Stomach (tissue), 9 donors: ENCODE results near the gene MGAT4A. TPM values are rescaled to one million over a fixed set of nuclear protein-coding genes. Genes with fewer than 3 reads are reported as not detected.
"Not testable (repeated sequence)": the region's sequence is repeated elsewhere in the genome, so short reads cannot be mapped to it uniquely, and the experiment has no call there.

Source experiments
- DNase-seq, 2 donors: peaks; one replicate each; pipeline versions ENCODE4 v3.0.0 to v3.0.0-alpha.2; 2013 to 2019
- H3K27ac ChIP-seq, 5 donors: fragments of 200-600 bp in 4 of 5; sonication (generic) in 4 of 5; one replicate each; pipeline ENCODE4 v1.5.1; 2013 to 2019; ENCODE audit warnings: mild to moderate bottlenecking in 1 of 5, moderate library complexity in 1 of 5
- H3K27me3 ChIP-seq, 3 donors: fragments of 200-600 bp; sonication (generic); one replicate each; pipeline ENCODE4 v1.5.1; 2017 to 2019; ENCODE audit warnings: mixed run types in 1 of 3
- H3K36me3 ChIP-seq, 4 donors: fragments of 200-600 bp; sonication (generic); 1 replicate in 3 of 4; 2 replicates in 1 of 4; pipeline ENCODE4 v1.5.1; 2016 to 2019
- H3K4me1 ChIP-seq, 4 donors: fragments of 200-600 bp; sonication (generic); one replicate each; pipeline ENCODE4 v1.5.1; 2016 to 2019
- H3K4me3 ChIP-seq, 4 donors: fragments of 200-600 bp; sonication (generic) in 3 of 4; one replicate each; pipeline ENCODE4 v1.5.1; 2016 to 2019; ENCODE audit warnings: mild to moderate bottlenecking in 1 of 4
- H3K9me3 ChIP-seq, 4 donors: fragments of 200-600 bp; sonication (generic); one replicate each; pipeline ENCODE4 v1.5.1; 2016 to 2019
- CTCF ChIP-seq, 7 experiments: fragments of 450-650 bp in 4 of 7; fragments of 200-600 bp in 3 of 7; sonication (generic) in 3 of 7; IDR thresholded peaks; one replicate each; pipeline ENCODE4 v1.5.1; 2016 to 2019; ENCODE audit warnings: antibody characterized with exemption in 7 of 7, control low read depth in 2 of 7, mild to moderate bottlenecking in 1 of 7
- EP300 ChIP-seq: sonication (generic); formaldehyde crosslinking; IDR thresholded peaks from one replicate; pipeline ENCODE4 v1.6.1; 2017; ENCODE audit warnings: antibody characterized with exemption
- POLR2A ChIP-seq, 4 donors: fragments of 450-650 bp; IDR thresholded peaks; one replicate each; pipeline ENCODE4 v1.6.1; 2016; ENCODE audit warnings: antibody characterized with exemption in 4 of 4, control low read depth in 2 of 4, mild to moderate bottlenecking in 1 of 4, moderate library complexity in 1 of 4
- POLR2AphosphoS5 ChIP-seq, 3 donors: sonication (generic); formaldehyde crosslinking; IDR thresholded peaks; one replicate each; pipeline ENCODE4 v1.6.1; 2016; ENCODE audit warnings: antibody characterized with exemption in 3 of 3
- WGBS, 5 donors: extraction: QIAGEN DNeasy Blood & Tissue Kit in 3 of 5; methylation state at CpG; one replicate each; pipeline versions ENCODE4 v1.1.5 to v1.1.7; 2013 to 2018; 5-methylcytosine and 5-hydroxymethylcytosine counted together
- intact Hi-C: fragments of 100-400 bp; cut with DNase I; formaldehyde crosslinking; loops from one replicate; pipeline ENCODE4 v1.15.1; 2023; ENCODE audit warnings: low total_unique reads
- polyA plus RNA-seq, 3 donors: library from polyadenylated mRNA; stranded (reverse); fragments of 200-250 nt; gene quantifications; one replicate each; pipeline ENCODE4 v1.2.3, GENCODE V29; 2013
- total RNA-seq, 5 donors: library from RNA; depleted of rRNA; stranded (reverse); fragments of >200 nt; gene quantifications; one replicate each; pipeline versions ENCODE4 v1.1.0 to v1.2.3, GENCODE V29; 2014 to 2016
- donor health status: healthy with polysubstance abuse.
- donor health status: Bipolar disorder and iron deficiency.
- donor health status: healthy.

Gene MGAT4A
- total and polyA plus RNA-seq, 8 donors = 4.8 to 81.1 (median 11.8) TPM

GRCh38 chr2:98759338-98759737 lies 28.4 kb upstream of the MGAT4A start:
- no peaks in the 10 kb centered on the region for H3K27me3 ChIP-seq
- H3K4me3 ChIP-seq = no peak overlapping the region
- peaks cover 10 to 32% (median 17%) of the 10 kb centered on the region in 4 donors for H3K4me1 ChIP-seq
- 55 to 76% (median 69%) methylated on average over 2 of the region's 2 CpGs for WGBS, 5 donors
- no peaks in the 10 kb centered on the region for H3K36me3 ChIP-seq
- intact Hi-C loops = no loop called here
- H3K9me3 ChIP-seq = no peaks in the 10 kb centered on the region
- peak overlapping the region in 2 of 5 donors; percentile 79 to 81 for H3K27ac ChIP-seq
- TF ChIP-seq POLR2AphosphoS5 (IDR thresholded peaks at IDR 0.05) = no peak
- TF ChIP-seq CTCF (IDR thresholded peaks at IDR 0.05) = no peak
- TF ChIP-seq POLR2A (IDR thresholded peaks at IDR 0.05) = no peak
- TF ChIP-seq EP300 = no peak
- no peak for DNase-seq

GRCh38 chr2:98757904-98758421 lies 27.0 kb upstream of the MGAT4A start:
- H3K4me3 ChIP-seq = peak overlapping the region in 2 of 4 donors; percentile 10 to 25
- H3K4me1 ChIP-seq = peaks cover 10 to 26% (median 17%) of the 10 kb centered on the region in 4 donors
- TF ChIP-seq CTCF (IDR thresholded peaks at IDR 0.05) = no peak
- peak; percentile 14 to 91 (median 73) for TF ChIP-seq POLR2AphosphoS5 (IDR thresholded peaks at IDR 0.05)
- peak; percentile 70 to 79 for DNase-seq
- no peaks in the 10 kb centered on the region for H3K27me3 ChIP-seq
- WGBS, 5 donors = 9 to 28% (median 13%) methylated on average over 9 of the region's 9 CpGs
- H3K9me3 ChIP-seq = no peaks in the 10 kb centered on the region
- peak overlapping the region; percentile 9 to 81 (median 65) for H3K27ac ChIP-seq
- H3K36me3 ChIP-seq = no peaks in the 10 kb centered on the region
- intact Hi-C loops = no loop called here

GRCh38 chr2:98753801-98754200 lies 22.9 kb upstream of the MGAT4A start:
- no peak for TF ChIP-seq EP300
- Histone ChIP-seq H3K4me3 (no peak overlapping the region), H3K36me3 (no peaks in the 10 kb centered on the region), H3K9me3 (no peaks in the 10 kb centered on the region), H3K4me1 (peaks cover 10 to 17% (median 12%) of the 10 kb centered on the region in 4 donors), H3K27me3 (no peaks in the 10 kb centered on the region), H3K27ac (no peak overlapping the region)
- DNase-seq = no peak
- intact Hi-C loops = no loop called here

- H3K9me3 ChIP-seq, H3K36me3 ChIP-seq, H3K27me3 ChIP-seq, intact Hi-C loops, DNase-seq, H3K4me1 ChIP-seq, H3K27ac ChIP-seq, H3K4me3 ChIP-seq: not testable (repeated sequence)
- WGBS, 5 donors = 79 to 92% (median 91%) methylated on average over 4 of the region's 4 CpGs
Observed at GRCh38 chr2:98752711-98753110, 21.8 kb upstream of the MGAT4A start.

GRCh38 chr2:98751748-98752147 lies 20.8 kb upstream of the MGAT4A start:
- Histone ChIP-seq H3K4me1 (no peaks in the 10 kb centered on the region), H3K36me3 (no peaks in the 10 kb centered on the region), H3K27me3 (no peaks in the 10 kb centered on the region), H3K27ac (no peak overlapping the region), H3K4me3 (no peak overlapping the region), H3K9me3 (no peaks in the 10 kb centered on the region)
- no peak for DNase-seq
- no peak for TF ChIP-seq POLR2AphosphoS5 (IDR thresholded peaks at IDR 0.05)
- TF ChIP-seq CTCF (IDR thresholded peaks at IDR 0.05) = no peak
- TF ChIP-seq POLR2A (IDR thresholded peaks at IDR 0.05) = no peak
- TF ChIP-seq EP300 = no peak
- WGBS, 5 donors = 33 to 70% (median 60%) methylated on average over 1 of the region's 1 CpG
- intact Hi-C loops = no loop called here
